H1 (cell line): Measurements from ENCODE around the gene ONECUT3. TPM values are rescaled to one million over a fixed set of nuclear protein-coding genes. Genes with fewer than 3 reads are reported as not detected.

Source experiments
- CTCF ChIA-PET: fragments of 300-600 bp; sonication (Branson Sonifier 250); formaldehyde crosslinking; loops from one replicate; lab custom pipeline; 2021; ENCODE audit not compliant: partially characterized antibody; lab: Charles Lee
- POLR2A ChIA-PET: fragments of 300-600 bp; sonication (Branson Sonifier 250); formaldehyde crosslinking; loops from one replicate; lab custom pipeline; 2021; ENCODE audit warnings: inconsistent platforms; ENCODE audit not compliant: partially characterized antibody; lab: Charles Lee
- DNase-seq, 2 experiments: peaks; one replicate each; pipeline versions ENCODE4 v3.0.0 to v3.0.0-alpha.2; 2010 to 2022; ENCODE audit warnings: low spot score in 2 of 2, low read depth in 1 of 2, mixed read lengths in 1 of 2
- FAIRE-seq: peaks from 2 replicates; lab custom pipeline; 2011; peaks lifted over from hg19 to GRCh38; lab: Jason Lieb, UNC
- H2AFZ ChIP-seq: 2 replicates; pipeline ENCODE4 v1.8.1; 2012; ENCODE audit warnings: low read length, inconsistent platforms
- H2AK5ac ChIP-seq: 2 replicates; pipeline ENCODE4 v1.6.1; 2013; ENCODE audit warnings: low read depth, low read length
- H2BK120ac ChIP-seq: replicated peaks from 2 replicates; pipeline ENCODE3; 2013; ENCODE audit warnings: low read depth, low read length, inconsistent platforms
- H2BK12ac ChIP-seq: 2 replicates; pipeline ENCODE4 v1.6.1; 2013; ENCODE audit warnings: low read depth, low read length
- H2BK15ac ChIP-seq: 2 replicates; pipeline ENCODE4 v1.6.1; 2013; ENCODE audit warnings: low read length
- H2BK20ac ChIP-seq: 2 replicates; pipeline ENCODE4 v1.6.1; 2013; ENCODE audit warnings: low read length
- H2BK5ac ChIP-seq: 2 replicates; pipeline ENCODE4 v1.6.1; 2013; ENCODE audit warnings: low read depth, low read length
- H3K14ac ChIP-seq: 2 replicates; pipeline ENCODE4 v1.6.1; 2013; ENCODE audit warnings: inconsistent platforms; ENCODE audit not compliant: insufficient read length
- H3K18ac ChIP-seq: 2 replicates; pipeline ENCODE4 v1.6.1; 2013; ENCODE audit warnings: low read length; ENCODE audit errors: extremely low read depth
- H3K23ac ChIP-seq: 2 replicates; pipeline ENCODE4 v1.6.1; 2013; ENCODE audit warnings: inconsistent platforms; ENCODE audit not compliant: insufficient read length
- H3K23me2 ChIP-seq: 2 replicates; pipeline ENCODE4 v1.6.1; 2013; ENCODE audit warnings: low read depth, low read length
- H3K27ac ChIP-seq: 2 replicates; pipeline ENCODE4 v1.6.1; 2011; ENCODE audit warnings: low read depth, low read length, inconsistent platforms
- H3K27me3 ChIP-seq, 4 experiments: replicated peaks in 1 of 4; 1 replicate in 1 of 4; 2 replicates in 3 of 4; pipeline versions ENCODE4 v1.6.1 to v1.8.1; 2011 to 2013; ENCODE audit warnings: low read length in 3 of 4, mild to moderate bottlenecking in 3 of 4, inconsistent platforms in 2 of 4, mixed read lengths in 2 of 4, moderate library complexity in 1 of 4; ENCODE audit not compliant: control insufficient read depth in 3 of 4, insufficient read depth in 3 of 4; ENCODE audit errors: extremely low read depth in 1 of 4
- H3K36me3 ChIP-seq, 4 experiments: 2 replicates each; pipeline versions ENCODE4 v1.6.1 to v1.8.1; 2011 to 2013; ENCODE audit warnings: mild to moderate bottlenecking in 4 of 4, low read length in 3 of 4, moderate library complexity in 2 of 4, control low read depth in 1 of 4, inconsistent platforms in 1 of 4; ENCODE audit not compliant: insufficient read depth in 4 of 4, control insufficient read depth in 2 of 4
- H3K4ac ChIP-seq: replicated peaks from 2 replicates; pipeline ENCODE3; 2013; ENCODE audit warnings: low read length, low read depth, mixed read lengths, inconsistent platforms; ENCODE audit not compliant: insufficient read length
- H3K4me1 ChIP-seq, 4 experiments: replicated peaks in 1 of 4; 1 replicate in 1 of 4; 2 replicates in 3 of 4; pipeline versions ENCODE4 v1.6.1 to v1.8.1; 2011 to 2013; ENCODE audit warnings: low read length in 3 of 4, inconsistent platforms in 2 of 4, mixed read lengths in 1 of 4; ENCODE audit not compliant: insufficient read depth in 4 of 4, control insufficient read depth in 3 of 4
- H3K4me2 ChIP-seq, 2 experiments: 2 replicates each; pipeline versions ENCODE4 v1.6.1 to v1.8.1; 2011 to 2013; ENCODE audit warnings: low read depth in 2 of 2, low read length in 2 of 2, control low read depth in 1 of 2, inconsistent platforms in 1 of 2, mild to moderate bottlenecking in 1 of 2; ENCODE audit not compliant: insufficient read depth in 1 of 2
- H3K4me3 ChIP-seq, 4 experiments: fragments of 200-600, 300-600 bp in 1 of 4; sonication (generic), shearing (Covaris generic), sonication (Bioruptor Twin) in 1 of 4; 2 replicates each; pipeline versions ENCODE4 v1.5.1 to v1.8.1; 2011 to 2016; ENCODE audit warnings: low read length in 4 of 4, low read depth in 3 of 4, control low read depth in 2 of 4, inconsistent platforms in 2 of 4, mild to moderate bottlenecking in 2 of 4, mixed read lengths in 1 of 4, moderate library complexity in 1 of 4; ENCODE audit not compliant: insufficient read depth in 2 of 4; ENCODE audit errors: extremely low read depth in 1 of 4
- H3K56ac ChIP-seq: replicated peaks from 2 replicates; pipeline ENCODE3; 2013; ENCODE audit warnings: low read depth, mild to moderate bottlenecking, mixed read lengths, low read length, inconsistent platforms; ENCODE audit not compliant: insufficient read length
- H3K79me1 ChIP-seq: 2 replicates; pipeline ENCODE4 v1.6.1; 2013; ENCODE audit warnings: low read depth, low read length, control low read depth
- H3K79me2 ChIP-seq, 2 experiments: 2 replicates each; pipeline versions ENCODE4 v1.6.1 to v1.8.1; 2012 to 2013; ENCODE audit warnings: low read length in 2 of 2, mild to moderate bottlenecking in 2 of 2, inconsistent platforms in 1 of 2; ENCODE audit not compliant: insufficient read depth in 2 of 2, control insufficient read depth in 1 of 2
- H3K9ac ChIP-seq, 4 experiments: replicated peaks in 1 of 4; 1 replicate in 1 of 4; 2 replicates in 3 of 4; pipeline versions ENCODE4 v1.6.1 to v1.8.1; 2011 to 2013; ENCODE audit warnings: low read depth in 3 of 4, low read length in 3 of 4, control low read depth in 2 of 4, mild to moderate bottlenecking in 2 of 4, moderate library complexity in 2 of 4, inconsistent platforms in 1 of 4; ENCODE audit errors: extremely low read depth in 1 of 4
- H3K9me3 ChIP-seq, 2 experiments: 2 replicates each; pipeline versions ENCODE4 v1.6.1 to v1.8.1; 2012 to 2013; ENCODE audit warnings: mild to moderate bottlenecking in 2 of 2, moderate library complexity in 2 of 2, control low read depth in 1 of 2, inconsistent platforms in 1 of 2, low read depth in 1 of 2, low read length in 1 of 2, mixed read lengths in 1 of 2; ENCODE audit not compliant: insufficient read depth in 2 of 2
- H4K20me1 ChIP-seq, 2 experiments: replicated peaks in 1 of 2; 2 replicates each; pipeline versions ENCODE3 to v1.8.1; 2011 to 2013; ENCODE audit warnings: inconsistent platforms in 2 of 2, low read length in 2 of 2, mild to moderate bottlenecking in 1 of 2; ENCODE audit not compliant: insufficient read depth in 2 of 2, control insufficient read depth in 1 of 2
- H4K5ac ChIP-seq: 2 replicates; pipeline ENCODE4 v1.6.1; 2013; ENCODE audit warnings: low read length, low read depth, mixed read lengths, inconsistent platforms; ENCODE audit not compliant: insufficient read length
- H4K8ac ChIP-seq: 2 replicates; pipeline ENCODE4 v1.8.0; 2013; ENCODE audit warnings: mild to moderate bottlenecking, moderate library complexity, low read length, inconsistent platforms; ENCODE audit not compliant: insufficient read depth; ENCODE audit errors: extremely low read depth
- H4K91ac ChIP-seq: replicated peaks from 2 replicates; pipeline ENCODE3; 2013; ENCODE audit warnings: low read length, mixed read lengths, inconsistent platforms; ENCODE audit not compliant: insufficient read length
- BRCA1 ChIP-seq: IDR thresholded peaks from 2 replicates; pipeline ENCODE4 v1.6.1; 2012; ENCODE audit warnings: low read depth, low read length, improper control_type of control experiment
- EGR1 ChIP-seq: IDR thresholded peaks from 2 replicates; pipeline ENCODE4 v1.6.1; 2011; ENCODE audit warnings: low read depth, low read length, borderline replicate concordance
- KDM1A ChIP-seq: fragments of 200-600, 300-600 bp; sonication (generic); IDR thresholded peaks from 2 replicates; pipeline ENCODE4 v1.7.1; 2016; ENCODE audit warnings: mild to moderate bottlenecking, low read length, borderline replicate concordance
- WGBS, 2 experiments: shearing (Covaris generic) in 1 of 2; methylation state at CpG; one replicate each; pipeline versions ENCODE4 v1.1.6 to v1.1.7; 2013 to 2015; ENCODE audit warnings: low lambda C conversion rate in 2 of 2, mixed read lengths in 2 of 2, inconsistent platforms in 1 of 2, low coverage in 1 of 2, missing lambda C conversion rate in 1 of 2; ENCODE audit not compliant: insufficient replicate concordance in 2 of 2, insufficient coverage in 1 of 2, insufficient read length in 1 of 2; ENCODE audit errors: extremely low coverage in 1 of 2, missing lambda C conversion rate in 1 of 2; 5-methylcytosine and 5-hydroxymethylcytosine counted together
- polyA plus RNA-seq, 7 experiments: library from polyadenylated mRNA; depleted of rRNA in 3 of 7; stranded (reverse) in 5 of 7; unstranded in 2 of 7; fragments of >200 nt in 5 of 7; fragments of 200-250 nt in 2 of 7; gene quantifications; 1 replicate in 5 of 7; 2 replicates in 1 of 7; 4 replicates in 1 of 7; pipeline versions ENCODE4 v1.2.1 to v1.2.3, GENCODE V29; 2011 to 2013; ENCODE audit warnings: missing spikeins in 2 of 7, mixed read lengths in 2 of 7
- total RNA-seq: library from RNA; stranded (reverse); fragmentation: NEBNext Ultra II Directional; extraction: Animal tissue kit (Norgen Biotek cat#: 25700); gene quantifications from 2 replicates; pipeline ENCODE4 v1.2.1, GENCODE V29; 2021

The ONECUT3 gene
- total and polyA plus RNA-seq, 2 of the 8 experiments (the other 6 are each of a cell fraction or from before 2014, with no cell fraction given) = not detected

GRCh38 chr19:1827566-1828278 lies 74.4 kb downstream of the ONECUT3 start:
- H3K23me2 ChIP-seq = peaks cover 2% of the 10 kb centered on the region; the same call in 1 of the 2 replicates
- H3K4me3 ChIP-seq = no peak overlapping the region
- no peak overlapping the region; the same call in 1 of the 2 replicates for H4K8ac ChIP-seq
- H4K5ac ChIP-seq = no peak overlapping the region
- H3K36me3 ChIP-seq = peaks cover 3 to 15% (median 4%) of the 10 kb centered on the region in 4 experiments; a peak in 3 of 8 replicates
- peaks cover 6% of the 10 kb centered on the region for H3K79me1 ChIP-seq
- no peak overlapping the region; the same call in 1 of the 2 replicates for H3K27ac ChIP-seq
- peak overlapping the region; percentile 54 for H4K91ac ChIP-seq
- peaks cover 0 to 18% of the 10 kb centered on the region in 2 experiments; a peak in 2 of 4 replicates for H3K79me2 ChIP-seq
- no peaks in the 10 kb centered on the region for H3K27me3 ChIP-seq
- no peak overlapping the region for H3K9ac ChIP-seq
- H3K4ac ChIP-seq = no peak overlapping the region
- H3K23ac ChIP-seq = no peak overlapping the region
- H2BK20ac ChIP-seq = no peak overlapping the region
- H3K18ac ChIP-seq = no peak overlapping the region
- no peak overlapping the region for H2AFZ ChIP-seq
- H3K14ac ChIP-seq = no peak overlapping the region
- H3K4me1 ChIP-seq = peaks cover 0 to 14% (median 8%) of the 10 kb centered on the region in 4 experiments; a peak in 6 of 7 replicates
- H4K20me1 ChIP-seq = peaks cover 0 to 7% of the 10 kb centered on the region in 2 experiments
- H3K4me2 ChIP-seq = 0 out of 4 replicates have a peak overlapping the region, but pooled peaks of 1 of the 2 experiments have one; percentile 54
- H2BK120ac ChIP-seq = no peak overlapping the region
- no peak for DNase-seq
- H3K56ac ChIP-seq = no peak overlapping the region
- no peak overlapping the region for H2AK5ac ChIP-seq
- H2BK15ac ChIP-seq = no peak overlapping the region
- 0 out of 2 replicates have a peak overlapping the region, but pooled peaks have one; percentile 78 for H2BK5ac ChIP-seq
- no peak for FAIRE-seq
- no peaks in the 10 kb centered on the region for H3K9me3 ChIP-seq
- 89% methylated on average over 8 of the region's 41 CpGs; no CpG with 5 or more reads in 1 of the 2 experiments for WGBS, 2 experiments
- no peak overlapping the region for H2BK12ac ChIP-seq
- ChIA-PET CTCF (interaction anchor here (1.2 to 16.5 kb wide), 10 partner anchors 13 to 263 kb away, joined by 3 to 228 read pairs (median 13); no protein-coding TSS in a partner anchor), POLR2A (interaction anchor here (0.8 to 2.8 kb wide), 6 partner anchors 8 to 237 kb away, joined by 3 to 8 read pairs (median 4); no protein-coding TSS in a partner anchor)
- TF ChIP-seq KDM1A = no peak
- TF ChIP-seq EGR1 = no peak
- TF ChIP-seq BRCA1 = no peak
